Measurements from ENCODE around the gene ANKRD65. TPM values are rescaled to one million over a fixed set of nuclear protein-coding genes. Genes with fewer than 3 reads are reported as not detected.
"Not testable (repeated sequence)": the region's sequence is repeated elsewhere in the genome, so short reads cannot be mapped to it uniquely, and the experiment has no call there.

ANKRD65 gene
- total RNA-seq, 1 donor from 2014 or later, result 1.4 TPM

DNA sequence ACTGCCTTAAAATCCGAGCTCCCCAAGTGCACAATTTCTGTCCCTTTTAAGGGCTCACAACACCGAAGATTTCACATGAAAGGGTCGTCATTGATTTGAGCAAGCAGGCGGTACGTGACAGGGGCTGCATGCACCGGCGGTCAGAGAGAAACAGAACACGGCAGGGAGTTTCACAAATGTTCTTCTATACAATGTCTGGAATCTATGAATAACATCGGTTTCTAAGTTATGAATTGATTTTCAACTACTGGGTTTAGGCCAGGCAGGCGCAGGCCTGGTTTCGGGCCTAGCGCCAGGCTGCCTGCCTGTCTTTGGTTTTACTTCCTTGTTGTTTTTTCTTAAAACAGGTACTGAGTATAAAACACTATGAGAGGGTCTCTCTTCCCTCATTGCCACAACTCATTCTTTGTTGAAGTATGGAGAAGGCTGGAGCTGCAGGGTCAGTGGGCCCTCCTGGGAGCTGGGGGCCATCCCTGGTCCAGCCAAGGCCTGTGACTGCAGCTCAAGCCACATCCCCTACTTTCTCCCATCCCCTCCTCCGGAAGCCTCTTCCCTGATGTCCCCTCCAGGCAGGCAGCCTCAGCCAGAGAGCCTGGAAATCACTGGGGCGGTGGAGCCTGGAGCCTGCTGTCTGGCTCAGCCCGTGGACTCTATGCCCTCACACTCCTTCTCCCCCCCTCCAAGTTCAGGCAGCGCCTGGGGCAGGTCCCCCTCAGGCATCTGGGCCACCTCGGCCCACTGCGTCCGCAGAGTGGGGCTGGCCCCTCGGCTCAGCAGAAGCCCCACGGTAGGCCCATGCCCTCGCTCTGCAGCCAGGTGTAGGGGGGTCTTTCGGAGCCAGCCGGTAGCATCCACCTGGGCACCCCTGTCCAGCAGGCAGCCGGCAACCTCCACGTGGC is 2.4 kb downstream of the ANKRD65 start:
- no peak for DNase-seq (ENCODE audit: low read depth)
- no peaks in the 10 kb centered on the region for H3K36me3 ChIP-seq (ENCODE audit: control insufficient read depth, insufficient read depth, low read length)
- H3K27me3 ChIP-seq (ENCODE audit: control insufficient read depth, insufficient read depth, low read length), result peaks cover 2% of the 10 kb centered on the region
- no peak overlapping the region for H3K4me3 ChIP-seq (ENCODE audit: low read depth, low read length)
- TF ChIP-seq, protein P1, sequence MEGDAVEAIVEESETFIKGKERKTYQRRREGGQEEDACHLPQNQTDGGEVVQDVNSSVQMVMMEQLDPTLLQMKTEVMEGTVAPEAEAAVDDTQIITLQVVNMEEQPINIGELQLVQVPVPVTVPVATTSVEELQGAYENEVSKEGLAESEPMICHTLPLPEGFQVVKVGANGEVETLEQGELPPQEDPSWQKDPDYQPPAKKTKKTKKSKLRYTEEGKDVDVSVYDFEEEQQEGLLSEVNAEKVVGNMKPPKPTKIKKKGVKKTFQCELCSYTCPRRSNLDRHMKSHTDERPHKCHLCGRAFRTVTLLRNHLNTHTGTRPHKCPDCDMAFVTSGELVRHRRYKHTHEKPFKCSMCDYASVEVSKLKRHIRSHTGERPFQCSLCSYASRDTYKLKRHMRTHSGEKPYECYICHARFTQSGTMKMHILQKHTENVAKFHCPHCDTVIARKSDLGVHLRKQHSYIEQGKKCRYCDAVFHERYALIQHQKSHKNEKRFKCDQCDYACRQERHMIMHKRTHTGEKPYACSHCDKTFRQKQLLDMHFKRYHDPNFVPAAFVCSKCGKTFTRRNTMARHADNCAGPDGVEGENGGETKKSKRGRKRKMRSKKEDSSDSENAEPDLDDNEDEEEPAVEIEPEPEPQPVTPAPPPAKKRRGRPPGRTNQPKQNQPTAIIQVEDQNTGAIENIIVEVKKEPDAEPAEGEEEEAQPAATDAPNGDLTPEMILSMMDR (IDR thresholded peaks at IDR 0.05; ENCODE audit: insufficient read depth, low read length, poor library complexity, severe bottlenecking), result no peak

DNA sequence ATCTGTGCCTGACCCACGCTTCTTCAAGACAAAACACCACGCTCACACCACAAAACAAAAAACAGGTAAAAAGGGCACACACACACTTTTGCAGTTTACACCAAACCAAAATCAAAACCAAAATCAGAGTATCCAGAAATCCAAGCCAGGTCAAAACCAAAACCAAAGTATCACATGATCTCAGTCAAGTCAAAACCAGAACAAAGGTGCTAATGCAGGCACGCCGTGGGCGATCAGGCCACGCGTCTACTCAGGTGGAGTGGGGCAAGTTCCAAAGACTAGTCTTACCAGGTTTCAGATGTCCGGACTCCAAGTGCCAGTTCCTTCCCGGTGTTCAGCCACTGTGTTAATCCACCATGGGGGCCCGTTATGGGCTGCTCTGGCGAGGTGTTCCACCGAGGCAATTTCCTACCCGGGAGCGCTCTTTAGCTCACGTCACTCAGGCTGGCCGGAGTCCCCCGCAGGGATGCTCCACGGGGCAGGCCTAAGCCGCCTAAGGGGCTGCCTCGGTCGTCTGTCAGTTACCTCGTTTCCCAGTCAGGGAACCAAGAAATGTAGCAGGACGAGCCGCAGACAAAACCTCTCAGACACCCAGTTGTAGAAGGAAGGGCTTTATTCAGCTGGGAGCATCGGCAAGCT is 3.1 kb downstream of the ANKRD65 start:
- H3K27me3 ChIP-seq (ENCODE audit: control insufficient read depth, insufficient read depth, low read length); H3K36me3 ChIP-seq (ENCODE audit: control insufficient read depth, insufficient read depth, low read length); H3K4me3 ChIP-seq (ENCODE audit: low read depth, low read length); DNase-seq (ENCODE audit: low read depth): not testable (repeated sequence)

GRCh38 chr1:1417396-1417795 is 3.7 kb downstream of the ANKRD65 start:
- DNase-seq (ENCODE audit: low read depth); H3K36me3 ChIP-seq (ENCODE audit: control insufficient read depth, insufficient read depth, low read length); H3K4me3 ChIP-seq (ENCODE audit: low read depth, low read length); H3K27me3 ChIP-seq (ENCODE audit: control insufficient read depth, insufficient read depth, low read length): not testable (repeated sequence)

DNA sequence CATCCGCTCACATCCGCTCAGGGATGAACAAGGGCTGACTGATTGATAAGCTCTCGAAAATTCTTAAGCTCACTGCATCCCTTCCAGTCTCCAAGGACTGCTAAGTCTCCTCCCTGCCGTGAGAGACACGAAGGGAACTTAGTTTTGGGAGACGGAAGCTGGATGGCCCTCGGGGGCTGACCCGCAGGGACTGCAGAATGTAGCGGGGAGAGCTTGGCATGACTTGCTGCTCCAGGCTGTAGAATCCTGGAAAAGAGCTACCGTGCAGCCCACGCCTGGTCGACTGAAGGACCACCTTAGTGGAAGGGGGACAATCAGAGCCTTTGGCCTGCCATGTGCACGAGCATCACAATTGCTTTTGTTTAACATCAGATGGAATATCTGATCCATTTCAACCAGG is 5.3 kb downstream of the ANKRD65 start:
- no peak for DNase-seq (ENCODE audit: low read depth)
- Histone ChIP-seq H3K4me3 (ENCODE audit: low read depth, low read length) (no peak overlapping the region), H3K36me3 (ENCODE audit: control insufficient read depth, insufficient read depth, low read length) (no peaks in the 10 kb centered on the region), H3K27me3 (ENCODE audit: control insufficient read depth, insufficient read depth, low read length) (peaks cover 2% of the 10 kb centered on the region)
- TF ChIP-seq, protein P1 (IDR thresholded peaks at IDR 0.05; ENCODE audit: insufficient read depth, low read length, poor library complexity, severe bottlenecking), result no peak

- H3K4me3 ChIP-seq (ENCODE audit: low read depth, low read length); H3K36me3 ChIP-seq (ENCODE audit: control insufficient read depth, insufficient read depth, low read length); H3K27me3 ChIP-seq (ENCODE audit: control insufficient read depth, insufficient read depth, low read length); DNase-seq (ENCODE audit: low read depth): not testable (repeated sequence)
Measured at GRCh38 chr1:1412311-1412902, 8.7 kb downstream of the ANKRD65 start.

DNA sequence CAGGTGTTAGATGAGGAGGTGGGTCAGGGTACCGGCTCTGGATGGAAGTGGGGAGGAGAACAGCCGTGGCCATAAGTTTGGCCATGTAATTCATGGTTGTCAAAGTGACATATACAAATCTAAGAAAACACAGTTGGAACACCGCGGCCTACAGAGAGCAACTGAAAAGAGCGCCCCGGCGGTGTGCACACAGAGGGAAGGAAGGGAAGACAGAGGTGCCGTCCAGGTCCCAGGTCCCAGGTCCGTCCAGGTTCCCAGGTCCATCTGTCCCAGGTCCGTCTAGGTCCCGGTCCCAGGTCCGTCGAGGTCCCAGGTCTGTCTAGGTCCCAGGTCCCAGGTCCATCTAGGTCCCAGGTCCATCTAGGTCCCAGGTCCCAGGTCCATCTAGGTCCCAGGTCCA is 9.4 kb downstream of the ANKRD65 start:
- TF ChIP-seq, protein P1 (IDR thresholded peaks at IDR 0.05; ENCODE audit: insufficient read depth, low read length, poor library complexity, severe bottlenecking), result no peak
- no peak for DNase-seq (ENCODE audit: low read depth)
- Histone ChIP-seq H3K36me3 (ENCODE audit: control insufficient read depth, insufficient read depth, low read length) (no peaks in the 10 kb centered on the region), H3K27me3 (ENCODE audit: control insufficient read depth, insufficient read depth, low read length) (no peaks in the 10 kb centered on the region), H3K4me3 (ENCODE audit: low read depth, low read length) (no peak overlapping the region)

DNA sequence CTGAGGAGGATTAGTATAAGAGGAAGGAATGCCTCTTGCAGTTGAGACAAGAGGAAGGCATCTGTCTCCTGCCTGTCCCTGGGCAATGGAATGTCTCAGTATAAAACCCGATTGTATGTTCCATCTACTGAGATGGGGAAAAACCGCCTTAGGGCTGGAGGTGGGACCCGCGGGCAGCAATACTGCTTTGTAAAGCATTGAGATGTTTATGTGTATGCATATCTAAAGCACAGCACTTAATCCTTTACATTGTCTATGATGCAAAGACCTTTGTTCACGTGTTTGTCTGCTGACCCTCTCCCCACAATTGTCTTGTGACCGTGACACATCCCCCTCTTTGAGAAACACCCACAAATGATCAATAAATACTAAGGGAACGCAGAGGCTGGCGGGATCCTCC is 10.8 kb downstream of the ANKRD65 start:
- DNase-seq (ENCODE audit: low read depth); H3K36me3 ChIP-seq (ENCODE audit: control insufficient read depth, insufficient read depth, low read length); H3K27me3 ChIP-seq (ENCODE audit: control insufficient read depth, insufficient read depth, low read length); H3K4me3 ChIP-seq (ENCODE audit: low read depth, low read length): not testable (repeated sequence)

All from kidney epithelial cell (primary cell).